Stimulated activated CD8-positive, alpha-beta memory T cell treated with anti-CD3 and anti-CD28 coated beads, Interleukin-7, amount 100 ng/mL, for 4 hours (primary cell): ENCODE data around the gene CUTC.
"Not testable (repeated sequence)": the region's sequence is repeated elsewhere in the genome, so short reads cannot be mapped to it uniquely, and the experiment has no call there.

ENCODE experiments used
- DNase-seq, 2 donors: peaks; one replicate each; pipeline ENCODE4 v3.0.0-alpha.2; 2020; ENCODE audit warnings: low read depth in 2 of 2

The CUTC gene

GRCh38 chr10:99742701-99743100 lies 10.7 kb downstream of the CUTC start:
- DNase-seq, result no peak

DNA sequence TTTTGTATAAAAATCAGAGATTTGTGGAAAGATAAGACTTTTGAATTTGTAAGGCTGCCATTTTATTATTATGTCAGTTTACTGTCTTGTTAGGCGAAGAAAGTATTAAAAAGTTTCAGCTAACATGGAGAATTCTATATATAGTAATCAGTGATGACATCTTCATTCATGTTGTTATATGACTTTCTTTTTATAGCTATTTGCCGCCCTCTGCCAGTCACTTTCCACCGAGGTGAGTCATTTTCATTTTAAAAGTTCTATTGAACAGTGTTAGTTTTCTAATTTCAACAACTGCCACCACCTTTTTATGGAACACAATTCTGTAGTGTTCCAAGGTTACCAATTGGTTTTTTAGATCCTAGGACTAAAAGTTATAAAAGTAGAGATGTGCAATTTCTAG lies 11.8 kb downstream of the CUTC start:
- no peak for DNase-seq

GRCh38 chr10:99746166-99746565 lies 14.1 kb downstream of the CUTC start:
- not testable (repeated sequence) for DNase-seq

- DNase-seq, result no peak
Measured at GRCh38 chr10:99748823-99749451, 16.9 kb downstream of the CUTC start.

DNA sequence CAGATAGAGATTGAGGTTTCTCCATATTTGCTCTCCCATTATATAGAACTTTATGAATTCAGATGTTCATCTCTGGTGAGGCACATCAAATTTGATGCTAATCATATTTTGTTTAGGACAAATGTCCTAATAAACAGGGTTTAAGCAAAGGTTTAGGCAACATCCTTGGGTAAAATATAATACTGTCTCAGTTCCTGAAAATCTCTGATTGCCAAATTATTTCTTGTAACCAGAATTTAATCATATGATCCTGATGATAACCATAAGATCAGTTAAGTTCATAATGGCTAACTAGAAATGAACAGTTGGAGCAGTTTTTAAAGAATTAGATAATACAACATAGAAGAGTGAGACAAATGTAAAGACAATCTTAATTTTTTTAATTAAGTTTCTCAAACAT lies 18.6 kb downstream of the CUTC start:
- no peak for DNase-seq

DNA sequence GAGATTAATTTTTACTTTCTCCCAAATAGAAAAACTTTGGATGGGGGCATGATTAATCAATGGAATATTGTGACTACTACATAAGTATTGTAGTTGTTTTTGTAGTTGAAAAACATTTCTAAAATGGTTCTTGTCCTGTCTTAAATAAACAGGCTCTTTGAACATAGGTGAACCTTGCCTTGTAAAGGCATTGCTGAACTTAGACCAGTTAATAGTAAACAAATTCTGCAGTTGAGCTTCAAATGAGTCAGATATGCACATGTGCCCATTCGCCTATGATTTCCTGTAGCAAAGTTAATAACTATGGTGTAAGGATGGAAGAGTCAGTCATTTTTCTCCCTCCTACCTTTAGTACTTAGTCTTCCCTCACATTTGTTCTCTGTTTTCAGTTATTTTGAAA lies 22.6 kb downstream of the CUTC start:
- no peak for DNase-seq

- DNase-seq, result no peak
Measured at GRCh38 chr10:99756159-99756558, 24.1 kb downstream of the CUTC start.

DNA sequence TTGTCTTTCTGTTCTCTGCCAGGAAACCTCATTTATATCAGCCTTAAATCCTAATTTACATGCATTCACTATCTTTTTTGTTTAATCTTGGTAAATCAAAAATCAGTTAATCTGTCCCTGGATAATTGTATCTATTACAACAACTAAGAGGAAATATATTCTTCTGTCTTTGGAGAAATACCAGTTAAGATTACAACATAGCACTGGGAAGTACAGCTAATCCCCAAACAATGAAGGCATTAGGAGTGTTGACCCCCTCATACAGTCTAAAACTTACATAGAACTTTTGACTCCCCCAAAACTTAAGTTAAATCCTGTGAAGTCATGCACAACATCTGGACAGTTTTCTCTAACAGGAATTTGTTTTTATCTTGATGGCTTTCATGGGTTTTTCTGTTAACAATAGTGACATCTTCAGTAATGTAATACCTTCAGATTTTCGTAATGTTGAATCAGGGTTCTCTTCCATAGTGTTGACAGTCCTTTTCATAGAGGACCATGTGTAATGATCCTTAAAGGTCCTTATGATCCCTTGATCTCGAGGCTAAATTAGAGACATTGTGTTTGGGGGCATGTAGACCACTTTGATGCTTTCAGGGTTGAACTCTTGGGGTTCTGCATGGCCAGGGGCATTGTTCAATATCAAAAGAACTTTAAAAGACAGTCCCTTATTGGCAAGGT lies 26.3 kb downstream of the CUTC start:
- no peak for DNase-seq

GRCh38 chr10:99760321-99760720 lies 28.3 kb downstream of the CUTC start:
- no peak for DNase-seq

DNA sequence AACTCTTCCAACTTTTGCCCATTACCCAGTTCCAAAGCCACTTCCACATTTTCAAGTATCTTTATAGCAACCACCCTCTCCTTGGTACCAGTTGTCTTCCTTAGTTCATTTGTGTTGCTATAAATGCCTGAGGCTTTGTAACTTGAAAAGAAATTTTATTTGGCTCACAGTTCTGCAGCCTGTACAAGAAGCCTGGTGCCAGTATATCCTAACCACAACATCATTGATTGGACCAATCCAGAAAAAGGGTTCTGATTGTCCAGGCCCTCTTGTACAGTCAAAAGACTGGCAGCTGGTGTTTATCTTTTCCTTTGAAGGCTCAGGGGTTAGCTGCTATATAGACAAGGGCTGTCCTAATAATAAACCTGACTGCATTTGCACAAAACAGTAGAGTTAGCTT lies 29.3 kb downstream of the CUTC start:
- DNase-seq, result no peak

GRCh38 chr10:99765672-99766301 lies 33.8 kb downstream of the CUTC start:
- DNase-seq, result no peak

GRCh38 chr10:99766302-99766681 lies 34.3 kb downstream of the CUTC start:
- DNase-seq, result no peak

DNA sequence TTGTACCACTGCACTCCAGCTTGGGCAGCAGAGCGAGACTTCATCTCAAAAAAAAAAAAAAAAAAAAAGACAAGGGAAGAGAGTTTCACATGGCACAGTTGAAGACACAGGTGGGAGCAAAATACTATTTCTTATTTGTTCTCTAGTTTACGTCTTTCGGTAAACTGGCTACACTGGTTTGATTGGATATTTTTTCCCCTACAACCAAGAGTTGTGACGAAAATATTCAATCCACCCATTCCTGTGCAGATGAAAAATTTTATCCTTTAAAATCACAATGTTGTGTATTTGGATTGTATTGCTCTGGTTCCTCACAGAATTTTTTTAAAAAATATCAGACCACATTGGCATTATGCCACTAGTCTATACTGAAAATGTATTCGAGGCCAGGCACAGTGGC lies 35.9 kb downstream of the CUTC start:
- no peak for DNase-seq

DNA sequence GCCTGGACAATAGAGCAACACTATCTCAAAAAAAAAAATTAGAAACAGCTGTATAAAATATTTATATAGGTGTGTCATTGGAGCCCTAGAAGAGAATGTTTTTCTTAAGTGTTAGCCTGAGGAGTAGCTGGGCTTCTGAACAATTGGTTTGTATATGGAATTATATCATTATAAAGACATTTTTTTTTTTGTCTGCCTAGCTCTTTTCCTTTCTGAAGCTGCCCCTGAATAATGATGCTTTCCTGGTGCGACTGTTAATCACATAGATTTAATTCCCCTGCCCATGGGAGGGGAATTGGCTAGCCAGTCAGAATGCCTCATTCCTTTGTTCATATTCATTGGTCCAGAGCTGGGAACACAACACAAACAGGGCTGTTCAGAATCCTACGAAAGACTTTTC lies 36.5 kb downstream of the CUTC start:
- DNase-seq, result no peak

GRCh38 chr10:99769706-99770105 lies 37.7 kb downstream of the CUTC start:
- no peak for DNase-seq

GRCh38 chr10:99770408-99771045 lies 38.5 kb downstream of the CUTC start:
- DNase-seq, result no peak

DNA sequence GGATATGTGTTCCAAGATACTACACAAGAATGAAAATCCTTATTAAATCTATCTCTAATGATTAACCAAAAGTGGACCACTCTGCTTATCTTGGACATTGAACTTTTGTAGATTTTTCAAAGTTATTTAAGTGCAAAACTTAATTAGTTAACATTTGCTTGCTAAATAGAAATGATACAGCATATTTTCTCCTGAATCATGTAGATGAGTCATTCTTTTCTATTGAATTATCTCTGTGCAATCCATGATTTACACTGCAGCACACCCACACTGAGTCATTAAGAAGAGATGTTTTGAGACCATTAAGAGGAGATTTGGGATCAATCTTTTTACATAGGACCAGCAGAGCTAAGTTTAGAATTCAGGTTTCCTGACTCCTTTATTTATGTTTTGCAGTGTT lies 43.8 kb downstream of the CUTC start:
- no peak for DNase-seq

GRCh38 chr10:99777918-99778714 lies 46.1 kb downstream of the CUTC start:
- no peak for DNase-seq

GRCh38 chr10:99779335-99779734 lies 47.3 kb downstream of the CUTC start:
- DNase-seq, result no peak

DNA sequence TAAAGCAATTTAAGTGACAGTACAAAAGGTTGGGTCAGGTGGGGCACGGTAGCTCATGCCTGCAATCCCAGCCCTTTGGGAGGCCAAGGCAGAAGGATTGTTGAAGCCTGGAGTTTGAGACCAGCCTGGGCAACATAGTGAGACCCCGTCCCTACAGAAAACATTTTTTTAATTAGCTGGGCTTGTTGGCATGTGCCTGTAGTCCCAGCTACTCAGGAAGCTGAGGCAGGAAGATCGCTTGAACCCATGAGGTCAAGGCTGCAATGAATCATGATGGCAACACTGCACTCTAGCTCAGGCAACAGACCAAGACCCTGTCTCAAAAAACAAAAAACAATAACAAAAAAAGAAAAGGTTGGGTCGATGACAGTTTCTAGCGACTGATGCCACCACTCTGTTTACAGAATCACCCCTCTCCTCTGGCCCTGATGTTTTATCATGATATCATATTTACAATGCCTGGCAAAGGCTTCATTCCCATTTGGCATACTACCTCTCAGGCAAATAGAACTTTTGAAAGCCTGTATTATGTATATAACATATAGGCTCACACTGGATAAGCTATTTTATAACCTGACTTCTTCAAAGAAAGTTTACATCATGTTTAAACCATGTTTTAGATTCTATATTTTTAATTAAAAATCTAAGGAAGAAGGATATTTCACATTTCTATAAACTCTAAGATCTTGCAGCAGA lies 49.8 kb downstream of the CUTC start:
- no peak for DNase-seq
